ENCODE data around the gene NFIA. TPM values are rescaled to one million over a fixed set of nuclear protein-coding genes. Genes with fewer than 3 reads are reported as not detected.
A peak's percentile ranks its signal among the peaks of the same experiment; 100 is the strongest.

The NFIA gene
- total and polyA plus RNA-seq, 5 donors = 15.9 to 127 (median 108) TPM

- ATAC-seq = no peak
- Histone ChIP-seq H3K4me1 (ENCODE audit: control insufficient read depth, insufficient read depth, low read length) (peaks cover 13% of the 10 kb centered on the region), H3K27ac (ENCODE audit: low read length) (no peak overlapping the region), H3K9me3 (ENCODE audit: control insufficient read depth, low read length) (no peaks in the 10 kb centered on the region), H3K4me3 (ENCODE audit: low read length) (no peak overlapping the region), H3K27me3 (ENCODE audit: control insufficient read depth, insufficient read depth) (no peaks in the 10 kb centered on the region)
- DNase-seq = no peak
- intact Hi-C loops (cut with DNase I) = no loop called here
- 71% methylated on average over 2 of the region's 2 CpGs for WGBS
These were observed 231.6 kb downstream of the NFIA start for GRCh38 chr1:61313906-61314422.

GRCh38 chr1:61315011-61315410 lies 232.7 kb downstream of the NFIA start:
- H3K4me1 ChIP-seq (ENCODE audit: control insufficient read depth, insufficient read depth, low read length) = peaks cover 16% of the 10 kb centered on the region

GRCh38 chr1:61316493-61316892 lies 234.1 kb downstream of the NFIA start:
- Histone ChIP-seq H3K9me3 (ENCODE audit: control insufficient read depth, low read length) (no peaks in the 10 kb centered on the region), H3K4me3 (ENCODE audit: low read length) (no peak overlapping the region), H3K27me3 (ENCODE audit: control insufficient read depth, insufficient read depth) (no peaks in the 10 kb centered on the region), H3K4me1 (ENCODE audit: control insufficient read depth, insufficient read depth, low read length) (peaks cover 10% of the 10 kb centered on the region), H3K27ac (ENCODE audit: low read length) (peak overlapping the region; percentile 67)
- WGBS = 63% methylated on average over 7 of the region's 7 CpGs
- DNase-seq = no peak
- intact Hi-C loops (cut with DNase I) = no loop called here
- no peak for ATAC-seq

More at GRCh38 chr1:61315011-61315410, 232.7 kb downstream of the NFIA start:
- no peak overlapping the region for H3K27ac ChIP-seq (ENCODE audit: low read length)
- no peak for DNase-seq
- H3K9me3 ChIP-seq (ENCODE audit: control insufficient read depth, low read length) = no peaks in the 10 kb centered on the region
- no peaks in the 10 kb centered on the region for H3K27me3 ChIP-seq (ENCODE audit: control insufficient read depth, insufficient read depth)
- ATAC-seq = no peak
- H3K4me3 ChIP-seq (ENCODE audit: low read length) = no peak overlapping the region
- intact Hi-C loops (cut with DNase I) = no loop called here
- 89% methylated on average over 4 of the region's 4 CpGs for WGBS

- H3K4me1 ChIP-seq (ENCODE audit: control insufficient read depth, insufficient read depth, low read length) = peaks cover 10% of the 10 kb centered on the region
- H3K27ac ChIP-seq (ENCODE audit: low read length) = peak overlapping the region; percentile 87
- no peaks in the 10 kb centered on the region for H3K27me3 ChIP-seq (ENCODE audit: control insufficient read depth, insufficient read depth)
- 33% methylated on average over 8 of the region's 8 CpGs for WGBS
- H3K9me3 ChIP-seq (ENCODE audit: control insufficient read depth, low read length) = no peaks in the 10 kb centered on the region
- intact Hi-C loops (cut with DNase I) = no loop called here
- peak in 2 of 3 donors; percentile 33 to 52 for DNase-seq
- peak overlapping the region; percentile 49 for H3K4me3 ChIP-seq (ENCODE audit: low read length)
- peak; percentile 89 to 93 for ATAC-seq
These were observed 236.2 kb downstream of the NFIA start for GRCh38 chr1:61318319-61319125.

GRCh38 chr1:61320575-61320974 lies 238.2 kb downstream of the NFIA start:
- H3K4me1 ChIP-seq (ENCODE audit: control insufficient read depth, insufficient read depth, low read length) = peaks cover 10% of the 10 kb centered on the region
- H3K27ac ChIP-seq (ENCODE audit: low read length) = no peak overlapping the region
- H3K27me3 ChIP-seq (ENCODE audit: control insufficient read depth, insufficient read depth) = no peaks in the 10 kb centered on the region
- WGBS = 83% methylated on average over 2 of the region's 2 CpGs
- H3K9me3 ChIP-seq (ENCODE audit: control insufficient read depth, low read length) = no peaks in the 10 kb centered on the region
- intact Hi-C loops (cut with DNase I) = no loop called here
- DNase-seq (no peak), ATAC-seq (no peak)
- no peak overlapping the region for H3K4me3 ChIP-seq (ENCODE audit: low read length)

GRCh38 chr1:61322008-61322744 lies 239.8 kb downstream of the NFIA start:
- 93% methylated on average over 7 of the region's 7 CpGs for WGBS
- no peak overlapping the region for H3K27ac ChIP-seq (ENCODE audit: low read length)
- ATAC-seq (no peak), DNase-seq (no peak)
- H3K9me3 ChIP-seq (ENCODE audit: control insufficient read depth, low read length) = no peaks in the 10 kb centered on the region
- H3K27me3 ChIP-seq (ENCODE audit: control insufficient read depth, insufficient read depth) = no peaks in the 10 kb centered on the region
- no peak overlapping the region for H3K4me3 ChIP-seq (ENCODE audit: low read length)
- intact Hi-C loops (cut with DNase I) = no loop called here
- peaks cover 9% of the 10 kb centered on the region for H3K4me1 ChIP-seq (ENCODE audit: control insufficient read depth, insufficient read depth, low read length)

GRCh38 chr1:61322769-61323168 lies 240.4 kb downstream of the NFIA start:
- peaks cover 9% of the 10 kb centered on the region for H3K4me1 ChIP-seq (ENCODE audit: control insufficient read depth, insufficient read depth, low read length)
- no peak for DNase-seq
- no peak for ATAC-seq
- no peaks in the 10 kb centered on the region for H3K9me3 ChIP-seq (ENCODE audit: control insufficient read depth, low read length)
- intact Hi-C loops (cut with DNase I) = no loop called here
- no peaks in the 10 kb centered on the region for H3K27me3 ChIP-seq (ENCODE audit: control insufficient read depth, insufficient read depth)
- H3K27ac ChIP-seq (ENCODE audit: low read length) = no peak overlapping the region
- H3K4me3 ChIP-seq (ENCODE audit: low read length) = no peak overlapping the region

- Histone ChIP-seq H3K27ac (ENCODE audit: low read length) (peak overlapping the region; percentile 16), H3K9me3 (ENCODE audit: control insufficient read depth, low read length) (no peaks in the 10 kb centered on the region), H3K4me1 (ENCODE audit: control insufficient read depth, insufficient read depth, low read length) (peaks cover 9% of the 10 kb centered on the region), H3K27me3 (ENCODE audit: control insufficient read depth, insufficient read depth) (no peaks in the 10 kb centered on the region), H3K4me3 (ENCODE audit: low read length) (no peak overlapping the region)
- no peak for DNase-seq
- 88% methylated on average over 6 of the region's 6 CpGs for WGBS
- intact Hi-C loops (cut with DNase I) = no loop called here
- ATAC-seq = peak in 1 of 2 donors; percentile 44
These were observed 241.4 kb downstream of the NFIA start for GRCh38 chr1:61323681-61324328.

GRCh38 chr1:61326713-61327112 lies 244.4 kb downstream of the NFIA start:
- intact Hi-C loops (cut with DNase I) = no loop called here
- no peak overlapping the region for H3K27ac ChIP-seq (ENCODE audit: low read length)
- no peak for DNase-seq
- H3K9me3 ChIP-seq (ENCODE audit: control insufficient read depth, low read length) = no peaks in the 10 kb centered on the region
- WGBS = 41% methylated on average over 2 of the region's 2 CpGs
- peaks cover 4% of the 10 kb centered on the region for H3K4me1 ChIP-seq (ENCODE audit: control insufficient read depth, insufficient read depth, low read length)
- no peaks in the 10 kb centered on the region for H3K27me3 ChIP-seq (ENCODE audit: control insufficient read depth, insufficient read depth)
- no peak overlapping the region for H3K4me3 ChIP-seq (ENCODE audit: low read length)
- no peak for ATAC-seq

GRCh38 chr1:61327436-61327835 lies 245.1 kb downstream of the NFIA start:
- ATAC-seq (no peak), DNase-seq (no peak)
- Histone ChIP-seq H3K4me3 (ENCODE audit: low read length) (no peak overlapping the region), H3K4me1 (ENCODE audit: control insufficient read depth, insufficient read depth, low read length) (peaks cover 4% of the 10 kb centered on the region), H3K27me3 (ENCODE audit: control insufficient read depth, insufficient read depth) (no peaks in the 10 kb centered on the region), H3K9me3 (ENCODE audit: control insufficient read depth, low read length) (no peaks in the 10 kb centered on the region), H3K27ac (ENCODE audit: low read length) (no peak overlapping the region)
- intact Hi-C loops (cut with DNase I) = no loop called here
- 86% methylated on average over 5 of the region's 5 CpGs for WGBS

GRCh38 chr1:61329556-61329955 lies 247.2 kb downstream of the NFIA start:
- Histone ChIP-seq H3K27me3 (ENCODE audit: control insufficient read depth, insufficient read depth) (no peaks in the 10 kb centered on the region), H3K27ac (ENCODE audit: low read length) (no peak overlapping the region), H3K4me3 (ENCODE audit: low read length) (no peak overlapping the region), H3K9me3 (ENCODE audit: control insufficient read depth, low read length) (no peaks in the 10 kb centered on the region), H3K4me1 (ENCODE audit: control insufficient read depth, insufficient read depth, low read length) (peaks cover 5% of the 10 kb centered on the region)
- 97% methylated on average over 4 of the region's 4 CpGs for WGBS
- no peak for DNase-seq
- intact Hi-C loops (cut with DNase I) = no loop called here
- no peak for ATAC-seq

Measured in right cardiac atrium (tissue), 5 donors.